CD4-positive, alpha-beta T cell treated with Interferon gamma for 1 hour (primary cell): ENCODE measurements around the gene SHISA7.
A peak's percentile ranks its signal among the peaks of the same experiment; 100 is the strongest.

Experiments
- DNase-seq: peaks from one replicate; pipeline ENCODE4 v3.0.0-alpha.2; 2020

Gene SHISA7

DNA sequence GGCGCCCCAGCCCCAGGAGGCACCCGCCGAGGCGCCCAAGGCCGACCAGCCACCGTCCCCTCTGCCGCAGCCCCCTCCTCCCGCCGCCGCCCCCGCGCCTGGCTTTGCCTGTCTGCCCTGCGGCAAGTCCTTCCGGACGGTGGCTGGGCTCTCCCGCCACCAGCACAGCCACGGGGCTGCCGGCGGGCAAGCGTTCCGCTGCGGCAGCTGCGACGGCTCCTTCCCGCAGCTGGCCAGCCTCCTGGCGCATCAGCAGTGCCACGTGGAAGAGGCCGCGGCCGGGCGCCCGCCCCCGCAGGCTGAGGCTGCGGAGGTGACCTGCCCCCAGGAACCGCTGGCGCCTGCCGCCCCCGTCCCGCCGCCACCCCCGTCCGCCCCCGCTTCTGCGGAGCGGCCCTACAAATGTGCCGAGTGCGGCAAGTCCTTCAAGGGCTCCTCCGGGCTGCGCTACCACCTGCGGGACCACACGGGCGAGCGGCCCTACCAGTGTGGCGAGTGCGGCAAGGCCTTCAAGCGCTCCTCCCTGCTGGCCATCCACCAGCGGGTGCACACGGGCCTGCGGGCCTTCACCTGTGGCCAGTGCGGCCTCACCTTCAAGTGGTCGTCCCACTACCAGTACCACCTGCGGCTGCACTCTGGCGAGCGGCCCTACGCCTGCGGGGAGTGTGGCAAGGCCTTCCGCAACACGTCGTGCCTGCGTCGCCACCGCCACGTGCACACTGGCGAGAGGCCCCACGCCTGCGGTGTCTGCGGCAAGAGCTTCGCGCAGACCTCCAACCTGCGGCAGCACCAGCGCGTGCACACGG is 39.3 kb upstream of the SHISA7 start:
- DNase-seq = no peak

DNA sequence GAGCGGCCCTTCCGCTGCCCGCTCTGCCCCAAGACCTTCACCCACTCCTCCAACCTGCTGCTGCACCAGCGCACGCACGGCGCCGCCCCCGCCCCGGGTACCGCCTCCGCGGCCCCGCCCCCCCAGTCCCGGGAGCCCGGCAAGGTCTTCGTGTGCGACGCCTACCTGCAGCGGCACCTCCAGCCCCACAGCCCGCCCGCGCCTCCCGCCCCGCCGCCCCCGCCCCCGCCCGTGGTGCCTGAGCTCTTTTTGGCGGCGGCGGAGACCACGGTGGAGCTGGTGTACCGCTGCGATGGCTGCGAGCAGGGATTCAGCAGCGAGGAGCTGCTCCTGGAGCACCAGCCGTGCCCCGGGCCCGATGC is 38.7 kb upstream of the SHISA7 start:
- DNase-seq = no peak

DNA sequence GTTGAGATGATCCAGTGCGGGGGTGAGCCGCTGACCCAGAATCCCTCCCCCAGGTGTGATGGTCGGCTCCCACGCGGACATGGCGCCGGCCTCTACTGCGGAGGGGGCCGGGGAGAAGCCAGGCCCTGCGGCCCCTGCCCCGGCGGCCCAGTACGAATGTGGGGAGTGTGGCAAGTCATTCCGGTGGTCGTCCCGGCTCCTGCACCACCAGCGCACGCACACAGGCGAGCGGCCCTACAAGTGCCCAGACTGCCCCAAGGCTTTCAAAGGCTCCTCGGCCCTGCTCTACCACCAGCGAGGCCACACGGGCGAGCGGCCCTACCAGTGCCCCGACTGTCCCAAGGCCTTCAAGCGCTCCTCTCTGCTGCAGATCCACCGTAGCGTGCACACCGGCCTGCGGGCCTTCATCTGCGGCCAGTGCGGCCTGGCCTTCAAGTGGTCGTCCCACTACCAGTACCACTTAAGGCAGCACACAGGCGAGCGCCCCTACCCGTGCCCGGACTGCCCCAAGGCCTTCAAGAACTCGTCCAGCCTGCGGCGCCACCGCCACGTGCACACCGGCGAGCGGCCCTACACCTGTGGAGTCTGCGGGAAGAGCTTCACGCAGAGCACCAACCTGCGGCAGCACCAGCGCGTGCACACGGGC is 38.2 kb upstream of the SHISA7 start:
- no peak for DNase-seq

DNA sequence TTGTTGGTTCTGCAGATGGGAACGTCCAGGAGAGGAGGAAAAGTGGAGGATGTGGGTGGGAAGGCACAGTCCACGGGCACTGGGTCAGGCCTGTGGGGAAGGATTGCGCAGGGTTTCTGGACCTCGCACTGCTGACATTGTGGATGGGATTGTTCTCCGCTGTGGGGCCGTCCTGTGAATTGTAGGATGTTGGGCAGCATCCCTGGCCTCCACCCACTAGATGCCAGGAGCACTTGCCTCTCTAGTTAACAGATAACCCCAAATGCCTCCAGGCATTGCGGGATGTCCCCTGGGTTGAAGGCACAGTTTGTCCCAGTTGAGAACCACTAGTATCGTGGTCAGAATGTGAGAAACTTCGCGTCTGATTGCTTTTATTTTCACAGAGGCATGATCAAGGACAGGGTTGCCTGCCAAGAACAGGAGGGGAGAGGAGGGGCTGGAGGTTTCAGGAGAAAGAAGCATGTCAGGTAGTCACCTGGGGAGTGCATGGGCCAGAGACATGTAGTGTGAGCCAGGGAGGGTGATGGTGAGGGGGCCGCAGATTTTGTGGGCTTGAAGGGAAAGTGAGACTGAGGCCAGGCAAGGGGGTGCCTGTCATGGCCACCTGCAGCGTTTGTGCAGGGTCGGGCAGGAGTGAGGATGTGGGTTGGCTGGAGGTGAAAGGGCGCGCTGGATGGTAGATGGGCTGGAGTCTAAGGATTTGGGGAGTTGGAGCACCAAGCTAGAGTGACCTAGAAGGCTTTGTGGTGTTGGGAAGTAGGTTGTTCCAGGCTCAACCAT is 36.5 kb upstream of the SHISA7 start:
- DNase-seq = no peak

DNA sequence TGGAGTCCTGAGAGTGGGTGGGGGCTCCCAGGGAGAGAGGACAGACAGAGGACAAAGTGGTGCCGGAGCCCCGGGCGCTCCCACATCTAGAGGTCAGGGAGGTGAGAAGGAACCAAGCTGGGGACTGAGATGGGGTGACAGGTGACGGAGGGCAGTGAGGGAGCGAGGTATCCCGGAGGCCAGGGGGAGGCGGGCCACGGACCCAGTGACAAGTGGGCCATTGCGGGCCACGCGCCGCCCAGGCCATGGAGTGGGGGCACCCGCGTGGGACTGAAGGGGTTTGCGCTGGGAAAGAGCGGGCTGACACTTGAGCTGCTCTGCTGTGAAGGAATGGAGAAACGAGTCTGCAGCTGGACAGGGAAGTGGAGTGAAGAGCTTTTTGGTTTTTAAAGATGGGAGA is 35.9 kb upstream of the SHISA7 start:
- DNase-seq = no peak

DNA sequence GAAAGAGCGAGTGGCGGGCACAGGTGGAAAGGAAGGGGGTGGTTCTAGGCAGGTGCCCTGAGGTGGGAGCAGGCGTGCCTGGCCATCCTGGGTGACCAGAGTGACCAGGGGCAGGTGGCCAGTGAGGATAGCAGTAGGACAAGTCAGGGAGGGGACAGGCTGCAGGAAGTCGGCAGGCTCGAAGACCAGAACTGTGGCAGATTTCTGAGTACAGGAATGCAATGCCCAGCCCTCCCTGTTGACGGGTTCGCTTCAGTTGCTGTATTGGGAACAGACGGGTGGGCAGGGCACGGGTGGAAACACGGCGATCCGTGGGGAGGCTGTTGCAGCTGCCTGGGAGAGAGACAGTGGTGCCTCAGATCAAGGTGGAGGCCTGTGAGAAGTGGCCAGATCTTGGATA is 35.3 kb upstream of the SHISA7 start:
- DNase-seq = no peak

DNA sequence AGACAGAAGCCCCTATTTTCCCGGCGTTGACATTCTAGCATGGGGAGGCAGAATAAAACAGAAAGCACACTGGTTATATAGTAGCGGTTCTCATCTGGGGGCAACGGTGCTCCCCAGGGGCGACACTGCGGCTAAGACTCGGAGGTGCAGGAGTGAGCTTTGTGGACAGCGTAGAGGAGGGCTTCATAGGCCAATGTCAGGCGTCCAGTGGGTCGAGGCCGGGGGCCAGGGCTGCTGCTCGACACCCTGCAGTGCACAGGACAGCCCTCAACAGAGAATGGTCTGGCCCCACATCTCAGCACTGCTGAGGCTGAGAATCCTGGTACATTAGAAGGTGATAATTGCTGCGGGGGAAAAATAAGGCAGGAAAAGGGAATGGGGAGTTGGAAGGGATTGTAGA is 34.8 kb upstream of the SHISA7 start:
- DNase-seq = no peak

DNA sequence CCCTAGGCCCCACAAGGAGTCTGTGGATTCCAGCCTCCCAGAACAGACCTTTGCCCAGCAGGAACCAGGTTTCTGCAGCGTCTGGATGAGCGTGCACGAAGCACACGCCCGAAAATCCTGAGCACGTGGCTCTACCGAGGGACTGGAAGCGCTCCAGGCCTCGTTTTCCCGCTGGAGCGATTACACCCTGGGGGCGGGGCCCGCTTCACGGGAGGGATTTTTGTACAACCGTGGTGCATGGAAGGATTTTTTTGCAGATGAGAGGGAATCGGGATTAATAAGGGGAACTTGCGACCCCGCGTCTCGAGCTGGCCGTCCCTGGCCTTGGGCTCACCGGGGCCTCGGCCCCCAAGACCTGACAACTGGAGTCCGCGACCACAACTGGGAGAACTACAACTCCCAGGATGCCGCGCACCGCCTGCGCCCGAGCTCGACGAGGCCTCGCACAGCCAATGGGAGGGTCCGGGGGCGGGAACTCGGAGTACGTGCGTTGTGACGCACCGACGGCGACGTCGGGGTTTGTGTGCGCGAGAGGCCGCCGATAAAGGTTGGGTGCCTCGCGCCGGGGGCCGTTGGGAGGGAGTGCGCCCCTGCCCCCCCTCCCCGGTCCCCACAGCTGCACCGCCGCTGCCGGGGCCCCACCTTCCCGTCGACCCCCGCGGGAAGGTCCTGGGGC is 33.1 kb upstream of the SHISA7 start, which contains the start of gene ZNF628:
Gene ZNF628, plus strand, starts transcription at position 518 of the 676 bp plus-strand sequence. CDS start 3,294 bp downstream, outside the sequence.
- DNase-seq = peak; percentile 98

DNA sequence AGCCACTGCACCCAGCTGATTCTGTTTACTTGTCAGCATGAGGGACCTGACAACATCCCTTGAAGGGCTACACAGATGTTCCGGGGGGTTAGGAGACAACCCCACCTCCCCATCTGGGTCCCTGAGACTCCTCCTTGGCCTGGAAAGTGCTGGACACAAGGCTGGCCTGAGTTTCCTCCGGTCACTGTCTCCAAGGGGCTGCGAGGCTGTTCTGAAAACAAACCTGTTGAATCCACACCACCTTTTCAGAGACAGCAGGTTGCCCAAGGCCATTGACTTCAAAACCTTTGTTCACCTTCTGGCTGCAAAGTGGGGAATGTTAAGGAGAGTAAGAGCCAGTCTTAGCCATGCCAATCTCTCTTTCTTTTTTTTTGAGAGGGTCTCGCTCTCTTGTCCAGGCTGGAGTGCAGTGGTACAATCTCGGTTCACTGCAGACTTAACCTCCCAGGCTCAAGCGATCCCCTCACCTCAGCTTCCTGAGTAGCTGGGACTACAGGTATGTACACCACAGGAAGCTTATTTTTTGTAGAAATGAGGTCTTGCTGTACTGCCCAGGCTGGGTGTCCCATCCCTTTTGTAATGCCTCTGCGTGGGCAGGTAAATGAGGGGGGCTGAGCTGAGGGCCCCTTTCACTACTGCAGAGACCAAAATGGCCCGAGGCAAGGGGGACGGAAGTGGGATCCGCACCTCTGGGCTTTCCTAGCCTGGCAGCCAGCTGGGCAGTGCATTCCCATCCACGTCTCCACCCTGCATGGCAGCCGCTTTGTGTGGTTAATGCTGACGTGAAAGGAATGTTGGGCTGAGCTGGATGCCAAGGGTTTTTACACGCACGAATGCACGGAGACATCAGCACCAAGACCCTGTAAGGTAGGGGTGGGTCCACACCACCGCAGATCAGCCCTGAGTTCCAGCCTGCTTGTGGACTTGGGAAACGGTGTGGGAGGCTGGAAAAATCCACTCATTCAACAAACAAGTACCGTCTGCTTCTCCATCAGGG is 31.5 kb upstream of the SHISA7 start:
- no peak for DNase-seq

DNA sequence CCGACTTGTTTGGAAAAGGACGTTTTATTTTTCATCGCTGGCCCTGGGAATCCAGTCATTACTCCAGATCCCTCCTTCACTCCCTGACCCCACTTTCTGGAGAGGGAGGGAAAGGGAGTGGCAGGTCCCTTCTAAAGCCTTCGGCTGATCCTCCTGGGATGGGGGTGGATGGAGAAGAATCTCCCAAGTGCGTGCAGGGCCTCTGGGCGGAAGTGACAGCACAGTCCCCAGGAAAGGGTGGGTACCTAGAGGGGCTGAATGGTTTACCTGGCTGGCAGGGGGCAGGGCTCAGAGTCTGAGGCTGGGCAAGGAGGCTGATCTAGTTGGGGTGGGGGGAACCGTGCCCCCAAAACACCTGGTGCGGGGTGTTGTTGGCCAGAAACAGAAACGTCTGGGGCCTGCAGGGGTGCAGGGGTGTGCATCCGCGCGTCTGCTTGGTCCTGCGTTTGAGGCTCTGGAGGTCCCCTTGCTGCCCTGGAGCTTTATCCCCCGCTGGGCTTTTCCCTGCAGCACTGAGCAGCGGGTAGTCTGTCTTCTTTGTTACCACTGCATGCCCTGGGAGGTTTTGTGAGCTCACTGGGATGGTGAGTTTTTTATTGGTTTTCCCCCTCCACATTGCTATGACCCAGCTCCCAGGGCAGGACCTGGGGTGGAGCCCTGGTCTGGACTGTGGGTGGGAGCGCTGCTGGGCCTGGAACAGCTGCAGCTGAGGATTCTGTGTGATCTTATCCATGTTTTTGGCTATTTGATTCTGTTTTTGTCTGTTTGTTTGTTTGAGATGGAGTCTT is 30.3 kb upstream of the SHISA7 start:
- no peak for DNase-seq

DNA sequence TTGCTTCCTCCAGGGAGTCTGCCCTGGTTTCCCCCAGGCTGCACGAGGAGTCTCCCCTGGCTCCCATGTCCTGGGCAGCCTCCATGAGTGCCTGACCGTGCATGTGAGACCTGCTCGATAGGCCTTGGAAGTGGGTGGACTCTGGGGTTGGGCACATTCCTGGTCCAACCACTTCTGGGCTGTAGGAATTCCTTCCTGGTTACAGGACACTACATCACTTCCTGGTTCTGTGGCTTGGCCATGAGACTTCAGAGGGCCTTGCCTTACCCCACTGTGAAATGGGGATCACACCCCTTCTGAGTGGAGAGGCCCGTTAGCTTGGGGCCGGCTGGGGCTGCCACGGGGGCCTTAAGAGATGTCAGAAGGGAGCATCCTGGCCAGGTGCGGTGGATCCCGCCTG is 29.4 kb upstream of the SHISA7 start:
- no peak for DNase-seq

DNA sequence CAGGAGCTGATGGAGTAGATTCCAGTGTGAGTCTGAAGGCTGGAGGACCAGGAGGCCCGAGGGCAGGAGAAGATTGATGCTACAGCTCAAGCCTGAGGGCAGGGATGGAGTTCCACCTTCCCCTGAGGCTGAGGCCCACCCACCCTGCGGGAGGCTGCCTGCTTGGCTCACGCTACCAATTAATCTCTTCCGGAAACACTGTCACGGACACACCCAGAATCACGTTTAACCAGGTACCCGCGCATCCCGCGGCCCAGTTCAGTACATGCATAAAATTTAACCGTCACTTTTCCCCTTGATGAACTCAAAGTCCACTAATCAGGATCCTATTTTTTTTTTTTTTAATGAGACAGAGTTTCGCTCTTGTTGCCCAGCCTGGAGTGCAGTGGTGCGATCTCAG is 28.2 kb upstream of the SHISA7 start:
- no peak for DNase-seq

DNA sequence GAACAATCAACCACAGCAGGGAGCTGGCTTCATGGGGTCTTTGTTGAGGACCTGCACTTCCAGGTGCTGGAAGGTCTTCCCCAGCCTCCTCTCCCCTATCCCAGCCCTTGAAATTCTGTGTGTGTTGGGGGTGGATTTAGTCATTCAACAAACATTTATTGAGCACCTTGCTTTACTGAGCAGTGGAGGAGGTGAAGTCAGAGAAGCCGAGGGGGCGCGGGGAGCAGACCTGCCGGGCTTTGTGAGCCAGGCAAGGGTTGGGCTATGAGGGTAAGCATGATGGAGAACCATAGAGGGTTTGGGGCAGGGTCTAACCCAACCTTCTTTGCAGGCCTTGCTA is 24.9 kb upstream of the SHISA7 start:
- DNase-seq = no peak

DNA sequence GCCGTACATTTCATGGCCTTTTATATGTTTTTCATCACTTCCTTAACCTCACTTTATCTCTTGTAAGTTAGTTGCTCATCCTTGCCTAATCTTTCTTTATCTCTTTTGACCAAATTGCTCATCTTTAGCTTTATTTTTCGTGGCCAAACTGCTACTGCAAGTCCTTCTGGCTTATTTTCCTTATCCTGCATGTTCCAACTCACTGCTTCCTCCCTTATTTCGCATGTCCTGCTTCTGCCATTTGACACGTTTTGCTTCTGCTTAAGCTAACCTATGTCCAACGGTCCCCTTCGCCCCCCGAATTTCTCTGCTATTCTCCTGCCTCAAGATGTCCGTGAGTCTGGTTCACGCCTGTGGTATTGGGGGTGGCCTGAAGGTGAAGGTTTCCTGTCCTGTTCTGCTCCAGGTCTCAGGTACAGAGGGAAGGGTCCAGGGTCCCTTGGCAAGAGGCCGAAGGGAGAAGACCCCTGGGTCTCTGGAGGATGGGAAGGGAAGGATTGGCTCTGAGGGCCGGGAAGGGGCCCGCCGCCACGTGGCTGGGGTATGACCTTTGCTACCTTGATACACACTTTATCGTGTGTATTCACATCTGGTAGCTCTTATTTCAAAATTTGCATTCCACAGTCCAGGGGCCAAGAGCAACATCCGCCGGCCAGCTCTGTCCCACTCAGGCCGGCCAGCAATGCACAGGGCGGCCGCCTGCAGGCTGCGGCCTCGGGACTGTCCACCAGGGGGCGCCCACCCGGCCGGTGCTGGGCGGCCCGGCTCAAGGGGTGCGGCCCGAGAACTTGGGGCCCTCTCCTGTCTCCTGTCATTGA is 24.3 kb upstream of the SHISA7 start:
- DNase-seq = peak; percentile 52

DNA sequence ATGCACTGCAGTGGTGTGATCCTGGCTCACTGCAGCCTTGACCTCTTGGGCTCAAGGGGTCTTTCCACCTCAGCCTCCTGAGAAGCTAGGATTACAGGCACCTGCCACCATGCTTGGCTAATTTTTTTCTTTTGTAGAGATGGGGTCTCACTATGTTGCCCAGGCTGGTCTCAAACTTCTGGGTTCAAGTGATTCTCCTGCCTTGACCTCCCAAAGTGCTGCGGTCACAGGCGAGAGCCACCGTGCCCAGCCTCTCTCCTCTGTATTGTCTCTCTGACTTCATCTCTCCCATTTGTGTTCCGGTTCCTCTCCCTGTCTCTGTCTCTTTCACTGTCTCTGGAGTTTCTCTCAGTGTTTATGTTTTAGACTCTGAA is 23.1 kb upstream of the SHISA7 start:
- no peak for DNase-seq

DNA sequence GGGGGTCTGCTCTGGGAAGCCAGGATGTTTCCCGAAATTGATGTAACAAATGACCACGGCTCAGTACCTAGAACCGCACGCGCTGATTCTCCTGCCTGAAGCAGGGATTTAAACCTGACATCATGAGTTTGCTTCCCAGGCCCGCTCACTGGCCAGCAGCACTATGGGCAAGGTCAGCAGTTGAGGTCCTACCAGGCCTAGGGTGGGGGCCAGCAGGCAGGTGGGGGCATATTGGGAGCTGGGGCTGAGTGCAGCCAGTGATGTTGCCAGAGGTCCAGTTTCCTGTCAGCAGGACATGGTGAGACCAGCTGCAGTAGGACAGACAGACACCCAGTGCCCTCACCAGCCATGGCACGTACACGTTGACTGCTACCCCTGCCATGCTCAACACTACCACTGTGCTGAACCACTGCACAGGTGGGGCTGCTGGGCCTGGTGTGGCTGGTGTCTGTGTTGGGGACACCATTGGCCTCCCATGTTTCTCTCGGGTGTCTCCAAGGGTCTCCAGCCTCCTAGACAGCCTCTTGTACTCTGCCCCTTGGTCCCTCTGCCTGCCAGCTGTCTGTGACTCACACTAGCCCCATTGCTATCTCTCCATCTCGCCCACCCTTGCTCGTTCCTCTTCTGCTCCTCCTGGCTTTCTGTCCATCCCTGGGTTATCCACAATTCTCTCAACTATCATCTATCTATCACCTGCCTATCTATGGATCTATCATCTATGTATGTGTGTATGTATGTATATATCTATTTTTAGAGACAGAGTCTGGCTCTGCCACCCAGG is 22.6 kb upstream of the SHISA7 start:
- DNase-seq = no peak

DNA sequence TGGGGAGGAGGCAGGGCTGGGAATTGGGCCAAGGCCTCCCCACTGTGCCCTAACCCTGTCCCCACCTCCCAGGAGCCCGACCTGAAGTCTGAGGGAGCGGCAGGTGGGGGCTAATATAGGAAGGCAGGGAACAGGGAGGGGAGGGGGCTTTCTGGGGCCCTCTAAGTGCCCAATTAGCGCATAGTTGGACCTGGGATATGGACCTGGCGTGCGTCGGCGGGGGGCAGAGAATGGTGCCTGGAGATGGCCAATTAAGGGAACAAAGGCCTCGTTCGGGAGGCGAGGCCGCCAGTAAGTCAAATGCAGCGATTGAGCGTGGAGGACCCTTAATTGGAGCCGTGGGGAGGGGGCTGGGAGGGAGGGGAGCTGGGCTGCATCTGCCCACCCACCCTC is 21.6 kb upstream of the SHISA7 start, which contains the start of gene C19orf85:
Gene C19orf85, minus strand, starts transcription at position 90 of the 393 bp plus-strand sequence. CDS start 197 bp downstream, outside the sequence.
- no peak for DNase-seq

DNA sequence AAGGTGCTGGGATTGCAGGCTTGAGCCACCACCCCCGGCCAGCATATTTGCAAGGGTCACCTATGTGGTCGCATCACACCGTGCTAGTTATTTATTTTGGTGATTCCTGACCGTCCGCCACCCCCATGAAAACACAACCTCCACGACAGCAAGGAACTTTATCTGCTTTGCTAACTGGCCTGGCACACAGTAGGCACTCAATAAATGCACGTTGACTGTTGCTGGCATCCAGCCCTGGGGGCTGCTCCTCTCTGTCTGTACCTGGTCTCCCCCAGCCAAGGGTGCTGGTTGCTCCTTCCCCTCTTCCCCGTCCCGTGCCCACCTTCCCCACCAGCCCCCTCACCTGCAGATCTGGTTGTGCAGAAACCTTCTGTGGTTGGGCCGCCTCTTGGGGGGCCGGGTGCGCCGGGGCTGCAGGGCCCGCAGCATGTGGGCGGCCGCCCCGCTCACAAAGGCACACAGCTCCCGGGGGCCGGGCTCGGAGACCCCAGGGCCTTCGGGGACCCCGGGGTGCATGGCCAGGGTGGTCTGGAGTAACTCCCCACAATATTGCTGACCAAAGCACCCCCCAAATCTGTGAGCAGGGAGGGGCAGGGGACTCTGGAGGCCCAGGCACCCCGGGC is 21.1 kb upstream of the SHISA7 start:
- DNase-seq = no peak

DNA sequence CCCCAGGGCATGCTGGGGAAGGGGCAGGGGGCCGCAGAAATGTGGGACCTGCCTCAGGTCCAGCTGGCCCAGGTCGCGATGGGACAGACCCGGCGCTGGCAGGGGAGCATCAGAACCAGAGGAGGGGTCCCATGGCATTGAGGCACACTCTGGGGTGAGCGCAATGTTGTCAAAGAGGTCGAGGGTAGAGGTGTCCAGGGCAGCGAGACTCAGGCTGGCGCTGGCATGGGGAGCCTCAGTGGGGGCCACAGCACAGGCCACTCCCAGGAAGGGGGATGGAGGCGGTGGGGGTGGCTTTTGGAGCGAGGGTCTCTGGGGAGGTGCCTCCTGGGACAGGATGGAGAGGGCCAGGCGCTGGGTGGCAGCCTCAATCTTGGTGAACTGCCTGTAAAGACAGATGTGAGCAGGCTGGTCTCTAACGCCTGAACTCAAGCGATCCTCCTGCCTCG is 20.5 kb upstream of the SHISA7 start:
- DNase-seq = no peak
